Activated CD8-positive, alpha-beta memory T cell treated with anti-CD3 and anti-CD28 coated beads, Interleukin-2, amount 50 U/mL, for 48 hours (primary cell): Measurements from ENCODE around the gene MRPL49.
"Not testable (repeated sequence)": the region's sequence is repeated elsewhere in the genome, so short reads cannot be mapped to it uniquely, and the experiment has no call there.

ENCODE experiments used
- DNase-seq: peaks from one replicate; pipeline ENCODE4 v3.0.0-alpha.2; 2020

Gene MRPL49

DNA sequence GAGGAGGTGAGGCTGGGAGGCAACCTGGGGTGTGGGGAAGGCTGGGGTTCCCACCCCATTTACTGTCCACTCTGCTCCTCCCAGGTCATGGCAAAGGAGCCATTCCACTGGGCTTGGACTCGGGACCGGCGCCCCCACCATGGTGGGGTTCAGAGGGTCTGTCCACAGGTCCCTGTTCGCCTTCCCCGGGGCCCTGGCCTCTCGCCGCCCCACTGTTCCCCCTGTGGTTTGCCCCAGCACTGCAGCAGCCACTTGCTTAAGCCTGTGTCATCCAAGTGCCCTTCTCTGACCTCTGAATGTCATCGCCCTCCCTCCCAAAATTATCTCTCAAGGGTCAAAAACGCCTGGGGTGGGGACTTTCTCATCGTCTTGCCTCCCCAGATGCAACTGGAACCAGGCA is 50.5 kb downstream of the MRPL49 start:
- DNase-seq = no peak

GRCh38 chr11:65174571-65175010 is 52.5 kb downstream of the MRPL49 start:
- DNase-seq = not testable (repeated sequence)
